SKM-1 (cell line): ENCODE results near the gene RHBG.

Source experiments
- DNase-seq: peaks from one replicate; lab custom pipeline; 2025; ENCODE audit not compliant: unreplicated experiment; lab: John Stamatoyannopoulos, UW

RHBG gene

DNA sequence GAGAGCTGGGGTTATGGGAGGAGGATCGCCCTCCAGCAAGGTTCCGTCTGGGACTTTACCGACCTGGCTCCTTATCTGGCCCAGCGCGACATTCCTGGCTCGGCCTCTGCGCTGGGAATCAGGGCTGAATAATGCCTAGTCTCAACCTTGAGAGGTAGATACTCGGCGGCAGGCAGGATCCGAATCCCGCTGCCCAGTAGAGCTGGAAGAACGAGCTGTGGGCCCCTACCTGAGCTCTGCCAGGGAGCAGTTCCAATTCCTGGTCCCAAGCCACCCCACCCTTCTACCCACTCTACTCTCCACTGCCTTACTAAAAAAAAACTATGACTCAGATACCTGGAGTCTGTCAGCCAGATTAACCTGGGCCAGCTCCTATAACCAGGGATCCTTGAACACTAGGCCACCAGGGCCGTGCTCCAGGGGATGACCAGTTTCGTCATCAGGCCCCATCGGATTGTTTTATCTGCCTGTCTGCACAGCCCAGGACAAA is 53.6 kb downstream of the RHBG start:
- no peak for DNase-seq

DNA sequence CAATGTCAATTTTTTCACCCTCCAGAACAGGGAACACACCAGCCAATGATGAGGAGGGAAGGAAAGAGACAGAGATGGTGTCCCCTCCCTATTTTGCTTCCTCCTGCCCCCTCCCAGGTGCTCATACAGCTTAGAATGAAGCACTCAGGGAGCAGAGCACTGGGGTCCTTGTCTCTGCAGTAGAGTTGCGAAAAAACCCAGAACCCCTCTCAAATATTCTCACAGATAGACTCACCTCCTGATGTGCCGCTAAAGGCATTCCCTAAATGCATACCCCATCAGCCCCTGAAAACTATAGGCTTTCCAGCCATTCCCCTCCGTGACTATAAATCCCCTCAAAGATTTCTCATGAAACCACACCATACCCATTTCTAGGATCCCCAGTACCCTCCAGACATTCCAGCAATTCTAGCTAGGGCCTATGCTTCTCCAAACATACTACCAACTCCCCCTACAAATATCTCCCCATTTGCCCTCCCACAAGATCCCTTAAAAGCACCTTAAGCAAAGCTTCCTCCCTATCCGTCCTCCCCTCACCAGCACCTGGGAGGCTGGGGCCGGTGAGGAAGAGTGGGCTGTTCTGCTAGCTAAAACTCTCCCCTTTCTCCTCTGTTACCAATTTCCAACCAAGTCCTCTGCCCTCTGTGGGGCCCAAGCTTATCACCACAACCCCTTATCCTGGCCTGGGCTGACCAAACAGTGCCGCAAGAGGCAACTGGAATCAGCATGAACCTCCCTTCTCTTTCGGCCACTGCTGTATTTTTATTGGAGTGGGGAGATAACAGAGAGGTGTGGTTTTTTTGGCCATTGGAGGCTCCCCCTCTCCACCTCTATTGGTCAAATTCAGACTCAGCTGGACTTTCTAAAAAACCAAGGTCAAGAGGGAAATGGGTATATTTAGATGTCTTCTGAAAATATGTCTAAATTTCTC is 54.7 kb downstream of the RHBG start:
- DNase-seq, result no peak

DNA sequence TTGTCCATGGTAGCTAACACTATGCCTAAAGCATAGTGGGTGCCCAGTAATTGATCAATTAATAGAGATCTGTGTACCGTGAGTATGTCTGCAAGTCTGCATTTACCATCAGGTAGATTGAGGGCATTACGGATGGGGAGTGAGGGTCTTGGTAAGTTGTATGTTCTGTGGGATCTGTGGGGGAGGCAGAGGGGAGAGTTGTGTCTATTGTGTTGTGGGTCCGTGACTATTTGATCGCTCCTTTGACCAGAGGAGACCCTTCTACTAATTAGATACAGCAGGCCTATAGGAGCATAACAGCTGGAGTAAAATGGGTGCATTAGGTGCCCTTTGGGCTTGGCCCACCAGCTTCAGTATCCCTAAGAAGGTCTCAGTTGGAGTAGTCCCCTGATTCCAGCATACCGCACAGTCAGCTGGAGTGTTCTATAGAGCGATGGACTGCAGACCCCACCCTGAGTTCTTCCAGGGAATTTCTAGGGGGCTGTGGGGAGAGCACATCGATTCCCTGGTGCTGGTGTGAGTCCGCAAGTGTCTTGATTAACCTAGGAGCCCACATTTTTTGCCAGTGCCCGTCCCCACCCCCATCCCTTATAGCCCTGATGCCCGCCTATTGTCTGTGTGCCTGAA is 55.9 kb downstream of the RHBG start:
- DNase-seq, result no peak

DNA sequence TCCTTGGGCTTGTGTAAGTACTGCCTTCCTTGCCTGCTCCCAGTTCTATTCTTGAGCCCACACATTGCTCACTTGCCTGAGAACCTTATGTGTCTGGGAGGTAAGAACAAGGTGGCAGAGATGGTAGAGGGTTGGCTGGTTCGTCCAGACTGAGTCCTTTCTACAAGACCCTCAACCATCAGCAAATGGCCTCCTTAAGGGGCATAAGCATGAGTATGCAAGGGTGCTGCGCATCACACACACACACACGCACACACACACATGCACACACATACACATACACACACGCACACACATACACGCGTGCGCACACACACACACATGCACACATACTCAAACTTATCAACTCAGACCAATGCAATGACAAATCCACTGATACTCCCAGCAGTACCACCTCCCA is 56.9 kb downstream of the RHBG start:
- no peak for DNase-seq

DNA sequence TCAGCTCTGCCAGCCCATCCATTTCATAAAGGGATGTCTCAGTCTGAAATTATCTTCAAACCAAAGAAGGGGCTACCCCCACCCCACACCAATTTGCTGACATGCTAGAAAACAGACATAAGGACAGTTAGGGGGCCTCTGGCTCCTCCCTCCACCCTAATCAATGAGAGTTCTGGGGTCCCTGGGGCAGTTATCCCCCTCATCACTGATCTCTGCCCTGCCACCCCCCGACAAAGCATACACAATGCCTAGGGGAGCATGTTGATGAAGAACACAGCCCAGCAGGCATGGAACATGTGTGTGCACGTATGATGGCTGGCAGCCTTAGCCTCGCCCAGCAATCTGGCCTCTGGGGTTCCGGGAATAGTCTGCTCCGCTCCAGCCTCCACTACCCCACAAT is 58.9 kb downstream of the RHBG start:
- no peak for DNase-seq

DNA sequence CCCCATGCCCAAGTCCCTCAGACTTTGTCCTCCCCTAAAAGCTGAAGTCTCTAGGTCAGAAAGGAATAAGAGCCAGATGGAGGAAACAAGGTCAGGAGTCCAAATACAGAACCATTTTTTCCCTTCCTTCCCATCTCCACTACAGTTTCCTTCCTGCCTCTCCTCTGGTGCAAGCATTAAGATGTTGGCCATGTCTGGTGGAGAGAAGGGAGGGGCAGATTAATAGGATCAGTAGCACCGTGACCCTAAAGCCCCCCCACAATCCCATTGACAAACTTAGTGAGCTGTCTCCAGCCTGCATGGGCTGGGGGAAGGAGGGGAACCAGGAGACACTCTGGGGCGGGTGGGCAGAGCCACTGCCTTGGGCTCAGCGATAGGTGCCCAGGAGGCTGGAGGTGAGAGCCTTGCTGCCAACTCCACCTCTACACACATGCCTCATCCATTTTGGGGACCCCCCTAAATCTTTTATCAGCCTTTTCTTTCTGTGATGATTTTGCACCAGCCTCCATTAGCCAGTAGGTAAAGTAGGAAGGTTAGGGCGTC is 59.8 kb downstream of the RHBG start:
- DNase-seq, result no peak

DNA sequence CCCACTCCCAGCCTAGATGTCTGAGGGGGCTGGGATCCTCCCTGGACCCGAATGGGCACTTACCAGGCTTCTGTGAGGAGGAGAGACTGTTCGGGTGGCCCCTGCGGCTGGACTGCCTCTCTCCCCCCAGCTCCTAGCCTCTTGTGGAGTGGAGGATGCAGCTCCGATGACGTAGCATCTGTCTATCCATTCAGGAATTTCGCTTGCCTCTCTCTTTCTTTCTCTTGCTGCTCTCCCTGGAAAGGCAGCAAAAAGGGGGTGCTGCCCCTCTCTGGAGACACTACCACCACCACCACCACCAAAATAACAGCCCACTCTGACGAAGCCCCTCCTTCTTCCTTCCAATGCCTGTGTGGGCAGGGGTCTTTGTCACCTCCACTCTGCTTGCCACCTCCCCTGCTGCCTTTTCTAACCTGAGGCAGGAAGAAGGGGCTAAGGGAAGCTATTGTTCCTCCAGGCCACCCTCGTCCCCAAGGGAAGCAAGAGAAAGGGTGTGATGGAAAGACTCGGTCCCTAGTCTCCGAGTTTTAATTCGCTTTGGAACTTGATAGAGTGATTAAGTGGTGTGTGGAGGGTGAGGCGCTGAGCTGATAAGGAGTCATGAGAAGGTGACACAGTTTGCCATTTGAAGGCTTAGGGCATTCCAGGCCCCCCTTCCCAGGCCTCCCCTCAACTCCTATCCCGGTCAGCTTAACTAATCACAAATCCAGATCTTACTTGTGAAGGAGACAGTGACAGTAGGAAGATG is 60.5 kb downstream of the RHBG start:
- DNase-seq, result no peak

DNA sequence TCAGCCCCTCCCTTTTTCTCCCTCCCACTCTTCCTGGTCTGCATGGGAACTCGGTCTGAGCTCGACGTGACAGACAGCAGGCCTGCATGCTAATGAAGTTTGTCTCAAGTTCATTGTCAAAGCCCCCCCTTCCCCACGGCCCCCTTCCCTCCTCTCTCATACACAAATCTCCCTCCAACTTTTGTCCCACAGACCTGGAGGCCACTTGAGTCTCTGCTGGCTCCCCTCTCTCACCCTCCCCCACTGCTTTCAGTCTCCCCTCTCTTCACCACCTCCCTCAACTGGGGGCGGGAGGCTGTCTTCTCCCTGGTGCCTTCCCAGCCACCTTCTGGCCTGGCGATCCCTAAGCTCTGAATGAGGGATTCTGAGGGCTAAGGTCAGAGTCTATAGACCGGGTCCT is 61.3 kb downstream of the RHBG start:
- no peak for DNase-seq

DNA sequence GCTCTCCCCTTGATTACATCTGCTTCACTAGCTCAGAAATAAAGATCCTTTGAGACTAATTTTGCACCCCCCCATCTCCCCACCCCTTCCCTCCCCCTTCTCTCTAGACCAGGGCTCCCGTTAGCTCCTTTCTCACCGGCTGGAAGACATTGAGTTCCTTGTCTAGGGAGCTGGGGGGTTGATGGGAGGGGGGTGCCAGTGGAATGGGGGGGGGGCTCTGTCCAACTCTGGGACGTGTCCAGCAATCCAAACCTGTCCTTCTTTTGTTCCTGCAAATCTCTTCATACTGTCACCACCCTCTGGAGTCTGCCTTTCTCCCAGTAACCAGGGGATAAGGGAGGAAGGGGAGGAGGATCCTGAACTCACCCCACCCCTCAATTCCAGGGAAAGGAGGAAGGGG is 61.9 kb downstream of the RHBG start:
- no peak for DNase-seq

DNA sequence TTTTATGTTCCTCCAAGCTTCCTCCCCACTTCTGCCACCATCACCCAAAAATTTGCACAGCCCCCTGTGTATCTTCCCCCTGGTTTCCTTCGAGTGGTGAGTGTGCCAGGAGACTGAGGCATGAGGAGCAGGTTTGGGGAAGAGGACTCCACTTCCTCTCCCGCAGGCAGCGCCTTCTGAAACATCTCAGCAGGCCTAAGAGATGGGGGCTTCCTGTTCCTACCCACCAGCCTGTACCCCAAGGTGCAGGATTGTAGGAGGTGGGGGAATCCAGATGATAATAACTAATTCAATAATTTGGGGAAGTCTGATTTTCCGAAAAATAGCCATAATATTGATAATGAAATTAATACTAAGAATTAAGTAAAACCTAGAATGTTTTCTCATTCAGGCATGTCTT is 62.4 kb downstream of the RHBG start:
- no peak for DNase-seq

DNA sequence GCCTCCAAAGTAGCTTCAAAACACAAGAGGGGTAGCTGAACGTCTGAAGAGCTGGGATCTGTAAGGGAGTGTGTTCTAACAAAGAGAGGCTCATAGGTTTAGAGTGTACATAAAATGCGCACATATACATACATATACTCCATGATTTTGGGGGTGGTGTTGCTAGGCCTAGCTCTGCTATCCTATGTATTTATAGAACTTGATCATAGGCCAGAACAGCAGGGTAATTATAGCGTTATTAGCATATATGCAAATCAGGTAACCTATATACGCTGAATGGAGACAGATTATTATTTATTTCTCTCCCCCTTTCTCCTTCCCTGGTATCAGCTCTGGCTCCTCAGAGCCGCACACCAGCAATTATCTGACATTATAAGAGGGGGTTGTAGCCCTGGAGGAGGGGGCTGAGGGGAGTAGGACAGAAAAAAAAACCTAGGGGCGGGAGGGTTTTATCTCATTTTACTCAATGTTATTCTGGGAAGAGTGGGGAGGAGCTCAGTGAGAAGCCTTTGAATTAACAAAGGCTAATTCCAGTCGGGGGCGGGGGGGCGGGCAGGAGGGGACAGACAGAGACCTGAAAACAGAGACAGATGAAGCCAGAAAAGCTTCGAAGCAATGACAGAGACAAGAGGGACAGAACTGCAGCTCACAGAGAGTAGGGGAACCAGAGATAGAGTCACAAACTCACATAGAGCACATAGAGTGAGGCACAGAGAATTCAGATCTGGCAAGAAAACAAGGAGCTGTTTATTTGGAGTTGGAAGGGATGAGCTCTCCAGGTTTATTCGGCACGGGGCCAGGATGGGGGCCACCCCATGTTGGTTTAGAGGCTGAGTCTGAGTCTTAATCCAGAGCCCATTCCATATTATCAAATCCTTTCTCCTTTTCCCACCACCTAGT is 63.0 kb downstream of the RHBG start:
- DNase-seq, result no peak

DNA sequence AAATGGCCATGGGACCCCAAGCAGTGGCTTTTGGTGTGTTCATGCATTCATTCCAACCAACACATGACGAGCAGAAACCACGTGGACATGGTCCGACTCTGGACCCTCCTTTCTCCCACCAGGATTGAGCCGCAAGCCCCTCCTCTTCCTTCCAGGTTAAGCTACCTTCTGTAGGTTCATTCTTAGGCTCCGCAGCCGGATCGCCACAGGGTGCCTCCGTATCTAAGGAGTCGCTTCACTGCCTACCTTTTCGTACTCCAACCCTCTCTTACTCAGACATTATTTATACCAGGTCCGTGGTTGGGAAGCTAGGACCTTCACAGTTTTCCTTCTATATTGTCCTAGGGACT is 63.6 kb downstream of the RHBG start:
- no peak for DNase-seq

DNA sequence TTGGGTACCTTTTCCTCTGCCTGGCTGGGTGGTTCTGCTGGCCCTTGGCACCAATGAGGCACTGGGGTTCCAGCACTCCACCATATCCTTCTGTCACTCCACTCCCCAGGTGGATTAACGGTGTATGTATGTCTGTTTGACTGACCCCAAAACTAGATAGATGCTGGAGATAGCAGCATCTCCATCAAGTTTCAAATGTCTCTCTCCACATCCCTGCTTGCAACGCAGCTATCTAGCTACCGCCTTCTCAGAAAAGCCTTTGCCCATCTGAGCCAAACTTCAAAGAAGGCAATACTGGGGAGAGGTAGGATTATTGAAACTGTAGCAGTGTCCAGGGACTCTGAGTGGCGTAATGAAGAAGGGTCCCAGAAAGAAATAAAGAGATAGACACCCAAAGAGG is 64.0 kb downstream of the RHBG start:
- no peak for DNase-seq

DNA sequence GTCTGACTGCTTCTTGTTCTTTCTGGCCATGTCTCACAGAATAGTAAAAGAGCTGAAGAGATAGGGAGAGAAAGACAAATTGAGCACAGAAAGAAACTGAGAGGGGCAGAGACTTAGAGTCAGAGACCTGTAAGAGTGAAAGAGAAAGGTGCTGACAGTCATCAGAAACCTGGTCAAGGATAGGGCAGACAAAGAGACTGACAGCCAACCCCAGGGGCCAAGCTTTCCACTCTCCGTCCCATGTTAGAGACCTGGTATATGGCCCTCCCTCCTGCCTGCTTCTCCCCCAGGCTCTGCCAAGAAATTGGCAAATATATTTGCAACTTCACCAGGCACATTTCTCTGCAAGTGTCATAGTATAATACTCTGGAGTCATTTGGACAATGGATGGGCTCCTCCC is 64.6 kb downstream of the RHBG start:
- no peak for DNase-seq
